ENCODE measurements around the gene PKD1L1.

DNA sequence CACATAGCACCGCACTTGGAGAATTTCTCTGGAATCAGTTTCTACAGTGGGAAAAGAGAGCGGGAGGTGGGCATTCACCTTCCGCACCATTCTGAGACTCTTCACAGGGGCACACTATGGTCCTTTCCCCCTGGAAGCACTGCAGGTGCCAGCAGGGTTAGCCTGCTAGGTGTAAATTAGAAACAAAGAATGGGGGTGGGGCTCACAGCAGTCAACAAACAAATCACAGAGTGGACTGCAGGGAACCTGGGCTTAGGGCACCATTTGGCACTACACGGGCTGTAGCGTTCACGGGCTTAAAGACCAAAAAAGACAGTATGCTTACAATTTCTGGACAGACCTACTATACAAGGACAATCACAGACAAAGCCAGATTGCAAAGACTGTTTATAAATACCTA lies 8.0 kb upstream of the PKD1L1 start:
- TF ChIP-seq ZNF423 (CRISPR knock-in tag; IDR thresholded peaks at IDR 0.05) (no peak), TEAD1 (CRISPR knock-in tag; IDR thresholded peaks at IDR 0.05) (no peak), CTCF (IDR thresholded peaks at IDR 0.05) (no peak), JUN (CRISPR knock-in tag; IDR thresholded peaks at IDR 0.05) (no peak), KAT7 (CRISPR knock-in tag; IDR thresholded peaks at IDR 0.05; ENCODE audit: borderline replicate concordance) (no peak), NFYB (CRISPR knock-in tag; conservative IDR thresholded peaks at IDR 0.05; ENCODE audit: low read depth) (no peak), ZNF121 (CRISPR knock-in tag; IDR thresholded peaks at IDR 0.05) (no peak), USF1 (CRISPR knock-in tag; IDR thresholded peaks at IDR 0.05) (no peak), ELF4 (CRISPR knock-in tag; IDR thresholded peaks at IDR 0.05; ENCODE audit: low read depth) (no peak)
